HG02943 (cell line): ENCODE measurements around the gene SH2D3A.
"Not testable (repeated sequence)": the region's sequence is repeated elsewhere in the genome, so short reads cannot be mapped to it uniquely, and the experiment has no call there.

Source experiments
- ATAC-seq: cut with Tn5 transposase; IDR thresholded peaks from one replicate; pipeline ENCODE4 v1.9.1; 2021; ENCODE audit warnings: mild to moderate bottlenecking, low read depth, moderate library complexity; ENCODE audit not compliant: unreplicated experiment

SH2D3A gene

GRCh38 chr19:6767357-6768235, at the start of gene SH2D3A:
SH2D3A (minus strand) TSS chr19:6767435; CDS start chr19:6763748, 3,687 bp downstream.
- peak; percentile 80 for ATAC-seq

GRCh38 chr19:6813659-6814058, 46.4 kb upstream of the SH2D3A start:
- ATAC-seq: no peak

- no peak for ATAC-seq
These were observed 45.4 kb upstream of the SH2D3A start for GRCh38 chr19:6812612-6813011.

GRCh38 chr19:6811906-6812305, 44.7 kb upstream of the SH2D3A start:
- ATAC-seq: no peak

GRCh38 chr19:6811378-6811777, 44.1 kb upstream of the SH2D3A start:
- ATAC-seq: no peak

- ATAC-seq: no peak
These were observed 42.0 kb upstream of the SH2D3A start for GRCh38 chr19:6809262-6809661.

- ATAC-seq: no peak
These were observed 41.3 kb upstream of the SH2D3A start for GRCh38 chr19:6808494-6808893.

- ATAC-seq: no peak
These were observed 40.1 kb upstream of the SH2D3A start for GRCh38 chr19:6807291-6807690.

GRCh38 chr19:6806488-6806887, 39.3 kb upstream of the SH2D3A start:
- no peak for ATAC-seq

GRCh38 chr19:6803036-6803404, 35.8 kb upstream of the SH2D3A start:
- no peak for ATAC-seq

- peak; percentile 49 for ATAC-seq
These were observed 35.3 kb upstream of the SH2D3A start for GRCh38 chr19:6802336-6803035.

GRCh38 chr19:6801485-6802086, 34.4 kb upstream of the SH2D3A start:
- peak; percentile 56 for ATAC-seq

- no peak for ATAC-seq
These were observed 33.8 kb upstream of the SH2D3A start for GRCh38 chr19:6800991-6801484.

GRCh38 chr19:6800160-6800790, 33.0 kb upstream of the SH2D3A start:
- not testable (repeated sequence) for ATAC-seq

GRCh38 chr19:6797646-6798045, 30.4 kb upstream of the SH2D3A start:
- ATAC-seq: no peak

GRCh38 chr19:6796278-6796677, 29.0 kb upstream of the SH2D3A start:
- ATAC-seq: no peak

- ATAC-seq: no peak
These were observed 27.6 kb upstream of the SH2D3A start for GRCh38 chr19:6794686-6795431.

GRCh38 chr19:6793973-6794372, 26.7 kb upstream of the SH2D3A start:
- no peak for ATAC-seq

- no peak for ATAC-seq
These were observed 26.2 kb upstream of the SH2D3A start for GRCh38 chr19:6793411-6793810.

GRCh38 chr19:6791237-6791636, 24.0 kb upstream of the SH2D3A start:
- ATAC-seq: no peak
